Measurements from ENCODE around the gene DLGAP1. TPM values are rescaled to one million over a fixed set of nuclear protein-coding genes. Genes with fewer than 3 reads are reported as not detected.

DLGAP1 gene
- total and polyA plus RNA-seq, 2 of the 8 experiments (the other 6 are each of a cell fraction or from before 2014, with no cell fraction given) = 11.8 to 16.9 TPM

DNA sequence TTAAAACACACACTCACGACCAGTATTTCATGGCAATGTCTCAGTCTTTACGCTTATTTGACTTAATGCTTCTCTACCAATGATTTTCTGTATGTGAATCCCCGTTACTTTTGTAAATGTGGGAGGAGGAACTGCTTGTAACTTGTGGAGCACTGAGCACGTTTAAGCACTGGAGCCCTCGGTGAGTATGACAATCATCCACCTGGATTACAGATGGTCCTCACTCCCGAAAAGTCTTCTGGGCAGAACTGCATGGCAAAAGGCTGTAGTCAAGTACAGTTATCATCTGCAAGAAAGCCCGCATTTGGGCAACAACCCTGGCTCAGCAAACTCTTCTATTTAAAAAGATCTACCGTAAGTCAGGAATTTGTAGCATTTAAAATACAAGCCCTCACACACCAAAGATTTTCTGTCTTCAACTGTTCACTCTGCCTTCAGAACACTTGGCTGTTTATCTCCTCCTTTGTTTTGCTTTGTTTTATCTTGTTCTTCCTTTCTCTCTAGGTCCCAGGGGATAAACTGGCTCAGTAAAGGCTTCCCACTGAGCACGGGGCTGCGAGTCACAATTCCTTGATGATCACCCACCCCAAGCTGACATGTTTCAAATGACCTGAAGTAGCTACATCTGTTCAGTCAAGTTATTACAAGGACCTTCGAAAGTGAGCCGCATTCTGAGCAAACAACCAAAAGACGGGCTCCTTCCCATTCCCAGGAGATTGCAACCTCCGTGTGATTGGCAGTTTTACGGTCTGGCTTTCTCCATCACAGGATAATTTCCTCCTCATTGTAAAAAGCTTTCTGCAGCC, 102.2 kb downstream of the DLGAP1 start (continued):
- TF ChIP-seq, protein P1, sequence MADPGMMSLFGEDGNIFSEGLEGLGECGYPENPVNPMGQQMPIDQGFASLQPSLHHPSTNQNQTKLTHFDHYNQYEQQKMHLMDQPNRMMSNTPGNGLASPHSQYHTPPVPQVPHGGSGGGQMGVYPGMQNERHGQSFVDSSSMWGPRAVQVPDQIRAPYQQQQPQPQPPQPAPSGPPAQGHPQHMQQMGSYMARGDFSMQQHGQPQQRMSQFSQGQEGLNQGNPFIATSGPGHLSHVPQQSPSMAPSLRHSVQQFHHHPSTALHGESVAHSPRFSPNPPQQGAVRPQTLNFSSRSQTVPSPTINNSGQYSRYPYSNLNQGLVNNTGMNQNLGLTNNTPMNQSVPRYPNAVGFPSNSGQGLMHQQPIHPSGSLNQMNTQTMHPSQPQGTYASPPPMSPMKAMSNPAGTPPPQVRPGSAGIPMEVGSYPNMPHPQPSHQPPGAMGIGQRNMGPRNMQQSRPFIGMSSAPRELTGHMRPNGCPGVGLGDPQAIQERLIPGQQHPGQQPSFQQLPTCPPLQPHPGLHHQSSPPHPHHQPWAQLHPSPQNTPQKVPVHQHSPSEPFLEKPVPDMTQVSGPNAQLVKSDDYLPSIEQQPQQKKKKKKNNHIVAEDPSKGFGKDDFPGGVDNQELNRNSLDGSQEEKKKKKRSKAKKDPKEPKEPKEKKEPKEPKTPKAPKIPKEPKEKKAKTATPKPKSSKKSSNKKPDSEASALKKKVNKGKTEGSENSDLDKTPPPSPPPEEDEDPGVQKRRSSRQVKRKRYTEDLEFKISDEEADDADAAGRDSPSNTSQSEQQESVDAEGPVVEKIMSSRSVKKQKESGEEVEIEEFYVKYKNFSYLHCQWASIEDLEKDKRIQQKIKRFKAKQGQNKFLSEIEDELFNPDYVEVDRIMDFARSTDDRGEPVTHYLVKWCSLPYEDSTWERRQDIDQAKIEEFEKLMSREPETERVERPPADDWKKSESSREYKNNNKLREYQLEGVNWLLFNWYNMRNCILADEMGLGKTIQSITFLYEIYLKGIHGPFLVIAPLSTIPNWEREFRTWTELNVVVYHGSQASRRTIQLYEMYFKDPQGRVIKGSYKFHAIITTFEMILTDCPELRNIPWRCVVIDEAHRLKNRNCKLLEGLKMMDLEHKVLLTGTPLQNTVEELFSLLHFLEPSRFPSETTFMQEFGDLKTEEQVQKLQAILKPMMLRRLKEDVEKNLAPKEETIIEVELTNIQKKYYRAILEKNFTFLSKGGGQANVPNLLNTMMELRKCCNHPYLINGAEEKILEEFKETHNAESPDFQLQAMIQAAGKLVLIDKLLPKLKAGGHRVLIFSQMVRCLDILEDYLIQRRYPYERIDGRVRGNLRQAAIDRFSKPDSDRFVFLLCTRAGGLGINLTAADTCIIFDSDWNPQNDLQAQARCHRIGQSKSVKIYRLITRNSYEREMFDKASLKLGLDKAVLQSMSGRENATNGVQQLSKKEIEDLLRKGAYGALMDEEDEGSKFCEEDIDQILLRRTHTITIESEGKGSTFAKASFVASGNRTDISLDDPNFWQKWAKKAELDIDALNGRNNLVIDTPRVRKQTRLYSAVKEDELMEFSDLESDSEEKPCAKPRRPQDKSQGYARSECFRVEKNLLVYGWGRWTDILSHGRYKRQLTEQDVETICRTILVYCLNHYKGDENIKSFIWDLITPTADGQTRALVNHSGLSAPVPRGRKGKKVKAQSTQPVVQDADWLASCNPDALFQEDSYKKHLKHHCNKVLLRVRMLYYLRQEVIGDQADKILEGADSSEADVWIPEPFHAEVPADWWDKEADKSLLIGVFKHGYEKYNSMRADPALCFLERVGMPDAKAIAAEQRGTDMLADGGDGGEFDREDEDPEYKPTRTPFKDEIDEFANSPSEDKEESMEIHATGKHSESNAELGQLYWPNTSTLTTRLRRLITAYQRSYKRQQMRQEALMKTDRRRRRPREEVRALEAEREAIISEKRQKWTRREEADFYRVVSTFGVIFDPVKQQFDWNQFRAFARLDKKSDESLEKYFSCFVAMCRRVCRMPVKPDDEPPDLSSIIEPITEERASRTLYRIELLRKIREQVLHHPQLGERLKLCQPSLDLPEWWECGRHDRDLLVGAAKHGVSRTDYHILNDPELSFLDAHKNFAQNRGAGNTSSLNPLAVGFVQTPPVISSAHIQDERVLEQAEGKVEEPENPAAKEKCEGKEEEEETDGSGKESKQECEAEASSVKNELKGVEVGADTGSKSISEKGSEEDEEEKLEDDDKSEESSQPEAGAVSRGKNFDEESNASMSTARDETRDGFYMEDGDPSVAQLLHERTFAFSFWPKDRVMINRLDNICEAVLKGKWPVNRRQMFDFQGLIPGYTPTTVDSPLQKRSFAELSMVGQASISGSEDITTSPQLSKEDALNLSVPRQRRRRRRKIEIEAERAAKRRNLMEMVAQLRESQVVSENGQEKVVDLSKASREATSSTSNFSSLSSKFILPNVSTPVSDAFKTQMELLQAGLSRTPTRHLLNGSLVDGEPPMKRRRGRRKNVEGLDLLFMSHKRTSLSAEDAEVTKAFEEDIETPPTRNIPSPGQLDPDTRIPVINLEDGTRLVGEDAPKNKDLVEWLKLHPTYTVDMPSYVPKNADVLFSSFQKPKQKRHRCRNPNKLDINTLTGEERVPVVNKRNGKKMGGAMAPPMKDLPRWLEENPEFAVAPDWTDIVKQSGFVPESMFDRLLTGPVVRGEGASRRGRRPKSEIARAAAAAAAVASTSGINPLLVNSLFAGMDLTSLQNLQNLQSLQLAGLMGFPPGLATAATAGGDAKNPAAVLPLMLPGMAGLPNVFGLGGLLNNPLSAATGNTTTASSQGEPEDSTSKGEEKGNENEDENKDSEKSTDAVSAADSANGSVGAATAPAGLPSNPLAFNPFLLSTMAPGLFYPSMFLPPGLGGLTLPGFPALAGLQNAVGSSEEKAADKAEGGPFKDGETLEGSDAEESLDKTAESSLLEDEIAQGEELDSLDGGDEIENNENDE (IDR thresholded peaks at IDR 0.05; ENCODE audit: insufficient replicate concordance, low read length) = peak; percentile 56
- no peak for TF ChIP-seq EGR1 (IDR thresholded peaks at IDR 0.05; ENCODE audit: borderline replicate concordance, low read depth, low read length)
- no peak for TF ChIP-seq SP2 (IDR thresholded peaks at IDR 0.05; ENCODE audit: low read length)
